ENCODE measurements around the gene SRGAP3.

The SRGAP3 gene

GRCh38 chr3:9012521-9012920 lies 236.9 kb downstream of the SRGAP3 start:
- DNase-seq = no peak

- no peak for DNase-seq
These were observed 239.4 kb downstream of the SRGAP3 start for GRCh38 chr3:9009976-9010545.

GRCh38 chr3:9008550-9009255 lies 240.7 kb downstream of the SRGAP3 start:
- no peak for DNase-seq

GRCh38 chr3:9007928-9008327 lies 241.5 kb downstream of the SRGAP3 start:
- DNase-seq = no peak

GRCh38 chr3:9007213-9007612 lies 242.2 kb downstream of the SRGAP3 start:
- no peak for DNase-seq

- DNase-seq = no peak
These were observed 249.4 kb downstream of the SRGAP3 start for GRCh38 chr3:9000041-9000440.

GRCh38 chr3:8997151-8997550 lies 252.3 kb downstream of the SRGAP3 start:
- DNase-seq = no peak

- peak; percentile 33 for DNase-seq
These were observed 252.7 kb downstream of the SRGAP3 start for GRCh38 chr3:8996681-8997121.

- no peak for DNase-seq
These were observed 253.2 kb downstream of the SRGAP3 start for GRCh38 chr3:8996216-8996615.

- DNase-seq = no peak
These were observed 255.2 kb downstream of the SRGAP3 start for GRCh38 chr3:8994226-8994625.

- DNase-seq = no peak
These were observed 256.1 kb downstream of the SRGAP3 start for GRCh38 chr3:8993331-8993730.

GRCh38 chr3:8992854-8993253 lies 256.6 kb downstream of the SRGAP3 start:
- DNase-seq = no peak

- DNase-seq = no peak
These were observed 257.2 kb downstream of the SRGAP3 start for GRCh38 chr3:8992199-8992598.

GRCh38 chr3:8990266-8991215 lies 258.9 kb downstream of the SRGAP3 start:
- no peak for DNase-seq

GRCh38 chr3:8988791-8989558 lies 260.5 kb downstream of the SRGAP3 start:
- no peak for DNase-seq

GRCh38 chr3:8988384-8988655 lies 261.1 kb downstream of the SRGAP3 start:
- no peak for DNase-seq

GRCh38 chr3:8987645-8988383 lies 261.6 kb downstream of the SRGAP3 start:
- peak; percentile 54 for DNase-seq

GRCh38 chr3:8987226-8987625 lies 262.2 kb downstream of the SRGAP3 start:
- no peak for DNase-seq

GRCh38 chr3:8986741-8987140 lies 262.7 kb downstream of the SRGAP3 start:
- no peak for DNase-seq

- no peak for DNase-seq
These were observed 263.6 kb downstream of the SRGAP3 start for GRCh38 chr3:8985876-8986275.

- DNase-seq = no peak
These were observed 264.0 kb downstream of the SRGAP3 start for GRCh38 chr3:8985411-8985831.

GRCh38 chr3:8984526-8984925 lies 264.9 kb downstream of the SRGAP3 start:
- no peak for DNase-seq
